ENCODE data around the gene NCKAP5.

Gene NCKAP5

GRCh38 chr2:132773331-132773730 is 794.9 kb downstream of the NCKAP5 start:
- DNase-seq = no peak

GRCh38 chr2:132772340-132772739 is 795.9 kb downstream of the NCKAP5 start:
- no peak for DNase-seq

- peak; percentile 31 for DNase-seq
Observed at GRCh38 chr2:132766573-132766972, 801.7 kb downstream of the NCKAP5 start.

- no peak for DNase-seq
Observed at GRCh38 chr2:132761437-132761836, 806.8 kb downstream of the NCKAP5 start.

- DNase-seq = no peak
Observed at GRCh38 chr2:132760971-132761370, 807.3 kb downstream of the NCKAP5 start.

- DNase-seq = no peak
Observed at GRCh38 chr2:132760405-132760804, 807.9 kb downstream of the NCKAP5 start.

- DNase-seq = no peak
Observed at GRCh38 chr2:132758995-132759394, 809.3 kb downstream of the NCKAP5 start.

GRCh38 chr2:132757676-132758075 is 810.6 kb downstream of the NCKAP5 start:
- no peak for DNase-seq

GRCh38 chr2:132757002-132757589 is 811.2 kb downstream of the NCKAP5 start:
- DNase-seq = no peak

- no peak for DNase-seq
Observed at GRCh38 chr2:132754867-132755472, 813.3 kb downstream of the NCKAP5 start.

- no peak for DNase-seq
Observed at GRCh38 chr2:132754392-132754791, 813.9 kb downstream of the NCKAP5 start.

- no peak for DNase-seq
Observed at GRCh38 chr2:132752421-132753206, 815.6 kb downstream of the NCKAP5 start.

- DNase-seq = no peak
Observed at GRCh38 chr2:132751836-132752235, 816.4 kb downstream of the NCKAP5 start.

GRCh38 chr2:132750606-132751005 is 817.7 kb downstream of the NCKAP5 start:
- no peak for DNase-seq

- DNase-seq = no peak
Observed at GRCh38 chr2:132747046-132747445, 821.2 kb downstream of the NCKAP5 start.

GRCh38 chr2:132741754-132742153 is 826.5 kb downstream of the NCKAP5 start:
- DNase-seq = no peak

GRCh38 chr2:132740081-132740720 is 828.1 kb downstream of the NCKAP5 start:
- no peak for DNase-seq

GRCh38 chr2:132738223-132738622 is 830.0 kb downstream of the NCKAP5 start:
- no peak for DNase-seq

GRCh38 chr2:132736059-132736458 is 832.2 kb downstream of the NCKAP5 start:
- no peak for DNase-seq

- DNase-seq = no peak
Observed at GRCh38 chr2:132734961-132735360, 833.3 kb downstream of the NCKAP5 start.

GRCh38 chr2:132733094-132733493 is 835.2 kb downstream of the NCKAP5 start:
- DNase-seq = no peak

- no peak for DNase-seq
Observed at GRCh38 chr2:132732694-132733093, 835.6 kb downstream of the NCKAP5 start.

GRCh38 chr2:132731441-132731840 is 836.8 kb downstream of the NCKAP5 start:
- no peak for DNase-seq

GRCh38 chr2:132730611-132731010 is 837.7 kb downstream of the NCKAP5 start:
- DNase-seq = no peak

Data from NCI-H345 (cell line).